HFF-Myc (cell line): Measurements from ENCODE around the gene ZNHIT2.

ENCODE experiments used
- DNase-seq: peaks from one replicate; pipeline ENCODE4 v3.0.0-alpha.2; 2011; ENCODE audit warnings: low read depth; ENCODE audit errors: extremely low read depth
- H3K4me3 ChIP-seq: replicated peaks from 2 replicates; pipeline ENCODE4 v1.5.1; 2011; ENCODE audit warnings: low read depth, mild to moderate bottlenecking, control low read depth, low read length
- TF ChIP-seq, protein P1 (sequence below): IDR thresholded peaks from 2 replicates; pipeline ENCODE4 v1.5.1; 2012; ENCODE audit warnings: mild to moderate bottlenecking, low read depth, low read length, control low read depth; ENCODE audit errors: missing control alignments

ZNHIT2 gene

DNA sequence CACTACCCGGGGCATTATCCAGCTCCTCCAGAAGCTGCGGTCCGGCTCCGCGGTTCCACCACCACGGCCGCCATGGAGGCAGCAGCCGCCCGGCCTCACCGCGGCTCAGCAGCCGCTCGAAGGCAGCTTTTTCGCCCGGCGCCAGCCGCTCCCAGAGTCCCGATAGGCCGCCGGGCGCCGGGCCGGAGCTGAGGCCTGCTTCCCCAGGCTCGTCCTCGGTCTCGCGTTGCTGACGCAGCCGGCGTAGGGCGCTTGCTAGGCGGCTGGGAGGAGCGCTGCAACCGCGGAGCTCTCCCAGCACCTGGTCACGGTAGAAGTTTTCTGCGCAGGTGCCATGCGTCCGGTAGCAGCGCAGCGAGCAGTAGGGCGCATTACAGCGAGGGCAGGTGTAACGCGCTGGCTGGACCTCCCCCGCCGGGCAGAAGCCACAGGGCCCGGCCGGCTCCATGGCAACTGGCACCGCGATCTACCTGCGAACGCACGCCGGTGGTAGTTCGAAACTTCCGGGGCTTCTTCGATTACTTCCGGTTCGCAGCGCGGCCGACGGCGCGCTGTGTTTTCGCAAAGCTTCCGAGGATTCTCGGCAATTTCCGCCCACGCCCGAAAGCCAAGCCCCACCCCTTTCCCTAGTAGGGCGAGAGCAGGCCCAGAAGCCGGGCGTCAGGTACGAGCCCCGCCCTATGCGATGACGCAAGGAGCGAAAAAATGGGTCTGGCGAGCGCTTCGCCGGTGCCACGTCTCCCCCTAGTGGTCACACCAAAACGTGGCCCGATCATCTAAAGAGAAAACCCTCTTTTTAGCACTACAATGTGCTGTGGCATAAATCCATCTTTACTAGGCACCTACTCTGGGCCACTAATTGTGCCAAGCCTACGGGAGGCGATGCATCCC, at the start of gene ZNHIT2:
Gene ZNHIT2 (minus strand): TSS at position 496 of the 891 bp plus-strand sequence. CDS start 48 bp downstream, at position 448.
- TF ChIP-seq, protein P1, sequence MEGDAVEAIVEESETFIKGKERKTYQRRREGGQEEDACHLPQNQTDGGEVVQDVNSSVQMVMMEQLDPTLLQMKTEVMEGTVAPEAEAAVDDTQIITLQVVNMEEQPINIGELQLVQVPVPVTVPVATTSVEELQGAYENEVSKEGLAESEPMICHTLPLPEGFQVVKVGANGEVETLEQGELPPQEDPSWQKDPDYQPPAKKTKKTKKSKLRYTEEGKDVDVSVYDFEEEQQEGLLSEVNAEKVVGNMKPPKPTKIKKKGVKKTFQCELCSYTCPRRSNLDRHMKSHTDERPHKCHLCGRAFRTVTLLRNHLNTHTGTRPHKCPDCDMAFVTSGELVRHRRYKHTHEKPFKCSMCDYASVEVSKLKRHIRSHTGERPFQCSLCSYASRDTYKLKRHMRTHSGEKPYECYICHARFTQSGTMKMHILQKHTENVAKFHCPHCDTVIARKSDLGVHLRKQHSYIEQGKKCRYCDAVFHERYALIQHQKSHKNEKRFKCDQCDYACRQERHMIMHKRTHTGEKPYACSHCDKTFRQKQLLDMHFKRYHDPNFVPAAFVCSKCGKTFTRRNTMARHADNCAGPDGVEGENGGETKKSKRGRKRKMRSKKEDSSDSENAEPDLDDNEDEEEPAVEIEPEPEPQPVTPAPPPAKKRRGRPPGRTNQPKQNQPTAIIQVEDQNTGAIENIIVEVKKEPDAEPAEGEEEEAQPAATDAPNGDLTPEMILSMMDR: peak; percentile 91
- peak within 1 kb of the TSS; percentile 94 for H3K4me3 ChIP-seq
- peak; percentile 96 for DNase-seq

DNA sequence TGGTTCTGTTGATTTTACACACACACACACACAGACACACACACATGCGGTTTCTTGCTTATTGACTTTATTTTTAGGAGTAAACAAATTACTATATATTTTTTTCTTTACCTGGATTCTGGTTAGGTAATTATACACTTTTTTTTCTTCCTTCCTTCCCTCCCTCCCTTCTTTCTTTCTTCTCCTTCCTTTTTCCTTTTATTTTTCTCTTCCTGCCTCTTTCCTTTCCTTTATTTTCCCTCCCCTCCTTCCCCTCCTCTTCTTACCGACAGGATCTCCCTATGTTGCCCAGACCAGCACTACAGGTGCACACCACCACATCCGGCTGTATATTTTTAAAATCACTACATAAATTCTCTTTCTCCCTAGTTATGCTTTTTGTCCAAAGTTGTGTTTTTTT, 49.4 kb upstream of the ZNHIT2 start:
- TF ChIP-seq, protein P1: no peak
- no peak overlapping the region for H3K4me3 ChIP-seq
- DNase-seq: no peak

DNA sequence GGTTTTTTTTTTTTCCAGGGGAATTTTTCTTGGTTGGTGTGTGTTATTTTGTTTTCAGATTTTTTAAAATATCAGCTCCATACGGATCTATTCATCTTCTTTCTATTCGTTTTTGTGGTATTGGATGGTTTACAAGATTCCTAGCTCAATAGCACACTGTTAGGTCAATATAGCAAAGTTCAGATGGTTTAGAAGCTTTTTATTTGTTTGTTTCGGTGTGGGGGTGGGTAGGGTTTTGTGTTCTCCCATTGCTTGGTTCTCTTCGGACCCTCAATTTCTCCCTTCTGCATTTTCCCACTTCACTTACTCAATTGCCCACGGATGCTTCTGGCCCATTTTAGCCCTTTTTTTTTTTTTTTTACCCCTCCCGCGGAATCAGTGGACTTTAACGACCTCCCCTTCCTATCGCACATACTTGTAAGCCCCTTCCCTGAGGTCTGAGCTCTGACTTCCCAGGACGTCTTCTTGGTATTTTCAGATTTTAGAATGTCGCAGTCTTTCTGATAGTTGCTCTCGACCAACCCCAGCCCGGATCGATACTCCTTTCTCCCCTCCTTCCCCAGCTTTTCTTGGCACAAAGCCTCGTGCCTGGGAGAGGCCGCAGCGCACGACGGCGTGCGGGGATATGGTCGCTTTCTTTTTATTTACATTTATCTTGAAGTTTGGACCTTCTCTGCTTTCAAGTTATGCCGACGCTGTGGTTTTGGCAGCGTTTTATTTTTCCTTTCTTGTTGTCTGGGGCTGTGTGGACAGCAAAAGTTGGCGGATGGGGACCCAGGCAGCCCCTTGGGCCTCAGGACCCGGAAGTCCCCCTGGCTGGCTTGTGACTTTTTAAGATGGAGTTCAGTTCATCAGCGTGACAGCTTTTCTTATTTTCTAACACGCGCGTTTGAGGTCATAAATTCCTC, 48.2 kb upstream of the ZNHIT2 start:
- H3K4me3 ChIP-seq: no peak overlapping the region
- TF ChIP-seq, protein P1: no peak
- DNase-seq: no peak

DNA sequence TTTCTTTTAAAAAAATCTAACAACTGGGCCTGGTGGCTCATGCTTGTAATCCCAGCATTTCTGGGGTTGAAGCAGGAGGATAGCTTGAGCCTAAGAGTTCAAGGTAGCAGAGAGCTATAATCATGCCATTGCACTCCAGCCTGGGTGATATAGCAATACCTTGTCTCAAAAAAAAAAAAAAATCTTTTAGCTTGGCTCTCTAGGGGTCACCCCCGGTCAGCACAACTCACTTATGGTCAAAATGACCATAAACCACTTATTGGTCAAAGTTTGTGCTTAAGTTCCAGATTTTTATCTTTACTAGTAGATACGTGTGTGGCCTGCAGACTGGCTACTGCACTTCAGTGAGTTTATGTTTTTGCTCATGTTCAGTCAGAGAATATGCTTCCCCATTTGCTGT, 46.2 kb upstream of the ZNHIT2 start:
- DNase-seq: no peak
- no peak overlapping the region for H3K4me3 ChIP-seq
- TF ChIP-seq, protein P1: no peak

DNA sequence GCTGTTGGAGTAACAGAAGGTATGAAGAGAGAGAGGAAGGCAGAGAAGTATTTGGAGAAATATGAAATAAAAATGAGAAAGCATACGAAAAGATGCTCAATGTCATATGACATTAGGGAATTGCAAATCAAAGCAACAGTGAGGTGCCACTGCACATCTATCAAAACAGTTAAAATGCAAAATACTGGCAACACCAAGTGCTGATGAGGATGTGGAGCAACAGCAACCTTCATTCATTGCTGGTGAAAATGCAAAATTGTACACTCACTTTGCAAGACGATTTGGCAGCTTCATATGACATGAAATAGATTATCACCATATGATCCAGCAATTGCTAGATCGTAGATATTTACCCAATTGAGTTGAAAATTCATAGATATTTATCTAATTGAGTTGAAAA, 43.1 kb upstream of the ZNHIT2 start:
- TF ChIP-seq, protein P1: no peak
- no peak overlapping the region for H3K4me3 ChIP-seq
- DNase-seq: no peak

DNA sequence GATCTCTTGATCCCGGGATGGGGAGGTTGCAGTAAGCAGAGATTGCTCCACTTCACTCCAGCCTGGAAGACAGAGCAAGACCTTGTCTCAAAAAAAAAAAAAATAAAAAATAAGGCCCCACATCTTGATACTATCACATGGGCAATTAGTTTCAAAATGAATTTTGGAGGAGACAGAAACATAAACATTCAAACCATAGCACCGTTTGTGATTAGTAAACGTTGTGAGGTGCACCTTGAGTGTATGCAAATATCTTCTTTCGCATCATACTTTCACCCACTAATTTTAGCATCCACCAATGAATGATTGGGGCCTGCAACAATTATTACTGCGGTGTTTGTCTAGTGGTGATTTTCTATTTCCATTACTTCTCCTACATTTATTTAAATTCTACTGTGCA, 41.5 kb upstream of the ZNHIT2 start:
- TF ChIP-seq, protein P1: no peak
- no peak for DNase-seq
- H3K4me3 ChIP-seq: no peak overlapping the region
